Measurements from ENCODE around the gene SVBP. TPM values are rescaled to one million over a fixed set of nuclear protein-coding genes. Genes with fewer than 3 reads are reported as not detected.

SVBP gene
- total RNA-seq, 1 experiment from 2014 or later = 41.3 TPM

- no peak overlapping the region for H2BK120ac ChIP-seq (ENCODE audit: low read depth, low read length, poor library complexity, severe bottlenecking)
- no peak overlapping the region for H3K9ac ChIP-seq (ENCODE audit: extremely low read depth, insufficient read length, low read length)
- no peak overlapping the region for H3K4ac ChIP-seq (ENCODE audit: low read depth, low read length)
- no peak overlapping the region for H3K18ac ChIP-seq (ENCODE audit: insufficient read length, low read depth, low read length)
- no CpG with 5 or more reads among the region's 3 CpGs for WGBS (ENCODE audit: extremely low coverage, insufficient read length, low lambda C conversion rate)
- H3K9me3 Mint-ChIP-seq = no peaks in the 10 kb centered on the region
- no peak overlapping the region for H2BK15ac ChIP-seq (ENCODE audit: low read depth, low read length)
- no peak overlapping the region for H3K4me3 Mint-ChIP-seq
- H3K4me1 ChIP-seq (ENCODE audit: insufficient read depth, low read length) = no peaks in the 10 kb centered on the region
- H2AFZ ChIP-seq (ENCODE audit: low read length) = no peak overlapping the region
- no peak overlapping the region for H3K14ac ChIP-seq (ENCODE audit: insufficient read depth, low read length)
- no peaks in the 10 kb centered on the region for H3K23me2 ChIP-seq (ENCODE audit: insufficient read length, low read depth, low read length, poor library complexity, severe bottlenecking)
- no peaks in the 10 kb centered on the region for H3K27me3 Mint-ChIP-seq (ENCODE audit: low read depth)
- H3K27ac ChIP-seq (ENCODE audit: insufficient read length, low read depth, low read length) = no peak overlapping the region
- H3K27ac Mint-ChIP-seq = no peak overlapping the region
- H2BK12ac ChIP-seq (ENCODE audit: insufficient read length, low read depth, low read length) = no peak overlapping the region
- no peak overlapping the region for H4K8ac ChIP-seq (replicated peaks; ENCODE audit: insufficient read length, low read depth, low read length)
- DNase-seq = no peak
- H4K20me1 ChIP-seq (ENCODE audit: control insufficient read depth, insufficient read depth, insufficient read length) = no peaks in the 10 kb centered on the region
- H3K79me2 ChIP-seq (ENCODE audit: insufficient read depth, low read length) = no peaks in the 10 kb centered on the region
- H3K79me1 ChIP-seq (ENCODE audit: insufficient read depth, low read depth, low read length, poor library complexity, severe bottlenecking) = no peaks in the 10 kb centered on the region
- H3K27me3 ChIP-seq (ENCODE audit: insufficient read depth, low read length) = no peaks in the 10 kb centered on the region
- H3K4me1 Mint-ChIP-seq = no peaks in the 10 kb centered on the region
- H3K56ac ChIP-seq (ENCODE audit: insufficient read length, low read depth, low read length) = no peak overlapping the region
- no peak overlapping the region for H4K5ac ChIP-seq (ENCODE audit: insufficient read length, low read depth, low read length)
- no peak overlapping the region for H2BK5ac ChIP-seq (ENCODE audit: insufficient read length, low read length)
- peaks cover 4 to 11% (median 8%) of the 10 kb centered on the region in 3 experiments; a peak in 5 of 7 replicates for H3K36me3 Mint-ChIP-seq (ENCODE audit: insufficient read depth in 1 of 3, low read depth in 3 of 3)
- no peak for TF ChIP-seq CTCF (conservative IDR thresholded peaks at IDR 0.05)
- no peak overlapping the region for H4K91ac ChIP-seq (ENCODE audit: insufficient read length, low read depth, low read length)
- no peak overlapping the region for H3T11ph ChIP-seq (ENCODE audit: low read length)
- no peak overlapping the region for H2AK5ac ChIP-seq (ENCODE audit: insufficient read length, low read length)
- H3K4me2 ChIP-seq (ENCODE audit: insufficient read depth, insufficient read length, low read length) = no peak overlapping the region
- H2BK20ac ChIP-seq (ENCODE audit: low read depth, low read length, poor library complexity, severe bottlenecking) = no peak overlapping the region
- H3K9me3 ChIP-seq (ENCODE audit: control insufficient read depth, low read depth, low read length) = no peaks in the 10 kb centered on the region
- H3K23ac ChIP-seq (ENCODE audit: insufficient read length, low read depth, low read length) = no peak overlapping the region
Measured at GRCh38 chr1:42837709-42838108, 20.5 kb upstream of the SVBP start.
